ENCODE results near the gene GMPS. TPM values are rescaled to one million over a fixed set of nuclear protein-coding genes. Genes with fewer than 3 reads are reported as not detected.

GMPS gene
- total RNA-seq, 3 donors from 2014 or later: 20.2 to 44.7 (median 35.4) TPM

DNA sequence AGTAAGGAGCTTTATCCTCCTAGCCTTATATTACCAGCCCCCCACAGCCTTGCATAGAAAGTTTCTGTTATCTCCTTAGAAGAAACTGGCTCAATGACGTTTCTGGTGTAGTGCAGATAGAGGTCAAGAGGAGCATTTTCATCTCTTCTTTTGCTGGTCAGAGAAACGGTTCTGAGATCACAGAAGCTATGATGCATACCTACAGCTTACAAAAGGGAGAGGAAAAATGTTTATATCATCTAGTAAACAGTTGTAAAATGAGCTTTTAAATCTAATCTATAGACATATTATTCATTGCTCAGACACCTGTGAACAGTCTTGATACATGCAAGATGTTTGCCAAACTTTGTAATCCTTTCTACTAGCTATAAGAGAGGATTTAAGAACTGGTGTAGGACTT, 68.0 kb downstream of the GMPS start:
- intact Hi-C loops (cut with DNase I, micrococcal nuclease): no loop called here
- Histone ChIP-seq H3K4me3 (no peak overlapping the region), H3K9me3 (no peaks in the 10 kb centered on the region), H3K4me1 (ENCODE audit: low read depth) (no peaks in the 10 kb centered on the region), H3K36me3 (ENCODE audit: low read depth) (no peaks in the 10 kb centered on the region)
- no peak for ATAC-seq
- no peak for DNase-seq
- TF ChIP-seq, protein P1, sequence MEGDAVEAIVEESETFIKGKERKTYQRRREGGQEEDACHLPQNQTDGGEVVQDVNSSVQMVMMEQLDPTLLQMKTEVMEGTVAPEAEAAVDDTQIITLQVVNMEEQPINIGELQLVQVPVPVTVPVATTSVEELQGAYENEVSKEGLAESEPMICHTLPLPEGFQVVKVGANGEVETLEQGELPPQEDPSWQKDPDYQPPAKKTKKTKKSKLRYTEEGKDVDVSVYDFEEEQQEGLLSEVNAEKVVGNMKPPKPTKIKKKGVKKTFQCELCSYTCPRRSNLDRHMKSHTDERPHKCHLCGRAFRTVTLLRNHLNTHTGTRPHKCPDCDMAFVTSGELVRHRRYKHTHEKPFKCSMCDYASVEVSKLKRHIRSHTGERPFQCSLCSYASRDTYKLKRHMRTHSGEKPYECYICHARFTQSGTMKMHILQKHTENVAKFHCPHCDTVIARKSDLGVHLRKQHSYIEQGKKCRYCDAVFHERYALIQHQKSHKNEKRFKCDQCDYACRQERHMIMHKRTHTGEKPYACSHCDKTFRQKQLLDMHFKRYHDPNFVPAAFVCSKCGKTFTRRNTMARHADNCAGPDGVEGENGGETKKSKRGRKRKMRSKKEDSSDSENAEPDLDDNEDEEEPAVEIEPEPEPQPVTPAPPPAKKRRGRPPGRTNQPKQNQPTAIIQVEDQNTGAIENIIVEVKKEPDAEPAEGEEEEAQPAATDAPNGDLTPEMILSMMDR (IDR thresholded peaks at IDR 0.05): no peak

DNA sequence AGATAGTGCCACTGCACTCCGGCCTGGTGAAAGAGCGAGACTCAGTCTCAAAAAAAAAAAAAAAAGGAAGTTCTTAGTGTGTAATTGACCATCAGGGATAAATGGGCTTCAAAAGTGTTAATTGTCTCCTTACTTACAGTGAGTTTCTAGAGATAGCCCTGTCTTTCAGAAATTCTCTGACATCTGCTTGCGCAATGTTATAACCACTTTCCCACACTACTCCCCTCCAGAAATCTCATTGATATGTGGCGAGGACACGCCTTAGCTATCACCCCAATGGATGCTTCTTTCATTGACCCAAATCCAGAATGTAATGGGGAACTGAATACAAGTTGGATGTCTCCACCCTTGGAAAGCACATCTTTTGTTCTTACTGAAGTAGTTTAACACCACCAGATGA, 70.9 kb downstream of the GMPS start:
- TF ChIP-seq, protein P1 (IDR thresholded peaks at IDR 0.05): no peak
- no peak for ATAC-seq
- Histone ChIP-seq H3K4me3 (no peak overlapping the region), H3K4me1 (ENCODE audit: low read depth) (no peaks in the 10 kb centered on the region), H3K9me3 (no peaks in the 10 kb centered on the region), H3K36me3 (ENCODE audit: low read depth) (no peaks in the 10 kb centered on the region)
- intact Hi-C loops (cut with DNase I, micrococcal nuclease): no loop called here
- no peak for DNase-seq

DNA sequence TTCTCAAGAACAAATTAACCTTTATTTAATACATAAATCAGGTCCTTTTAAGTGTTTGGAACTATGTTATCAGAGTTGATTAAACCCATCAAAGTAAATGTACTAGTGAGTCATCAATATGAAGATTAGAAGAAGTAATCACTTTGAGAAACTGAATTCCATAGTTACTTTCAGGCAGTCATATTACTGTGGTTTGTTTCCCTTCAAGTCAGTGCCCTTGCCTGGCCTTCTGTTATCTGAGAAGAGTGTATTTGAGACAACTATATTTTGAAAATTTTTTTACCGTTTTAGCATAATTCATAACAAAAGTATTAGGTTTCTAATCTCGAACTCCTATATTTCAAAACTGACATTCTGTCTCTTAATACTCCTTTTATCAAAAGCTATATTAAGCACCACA, 73.6 kb downstream of the GMPS start:
- ATAC-seq (no peak), DNase-seq (no peak)
- TF ChIP-seq, protein P1 (IDR thresholded peaks at IDR 0.05): no peak
- Histone ChIP-seq H3K36me3 (ENCODE audit: low read depth) (no peaks in the 10 kb centered on the region), H3K4me1 (ENCODE audit: low read depth) (no peaks in the 10 kb centered on the region), H3K4me3 (no peak overlapping the region), H3K9me3 (no peaks in the 10 kb centered on the region)
- intact Hi-C loops (cut with DNase I, micrococcal nuclease): no loop called here

GRCh38 chr3:155946178-155946577, 75.7 kb downstream of the GMPS start:
- intact Hi-C loops (cut with DNase I, micrococcal nuclease): no loop called here
- ATAC-seq: no peak
- no peak overlapping the region for H3K4me3 ChIP-seq
- TF ChIP-seq, protein P1 (IDR thresholded peaks at IDR 0.05): no peak
- no peaks in the 10 kb centered on the region for H3K9me3 ChIP-seq
- no peak for DNase-seq
- H3K4me1 ChIP-seq (ENCODE audit: low read depth): no peaks in the 10 kb centered on the region
- H3K36me3 ChIP-seq (ENCODE audit: low read depth): no peaks in the 10 kb centered on the region

DNA sequence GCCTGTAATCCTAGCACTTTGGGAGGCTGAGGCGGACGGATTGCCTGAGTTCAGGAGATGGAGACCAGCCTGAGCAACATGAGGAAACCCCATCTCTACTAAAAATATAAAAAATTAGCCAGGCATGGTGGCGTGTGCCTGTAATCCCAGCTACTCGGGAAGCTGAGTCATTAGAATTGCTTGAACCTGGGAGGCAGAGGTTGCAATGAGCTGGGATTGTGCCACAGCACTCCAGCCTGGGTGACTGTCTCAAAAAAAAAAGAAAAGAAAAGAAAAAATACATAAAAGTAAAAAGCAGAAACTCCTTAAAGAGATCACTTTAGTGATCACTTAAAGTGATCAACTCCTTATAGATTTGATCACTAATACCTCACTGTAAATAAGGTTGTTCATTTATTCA, 78.0 kb downstream of the GMPS start:
- Histone ChIP-seq H3K9me3 (peaks cover 4% of the 10 kb centered on the region), H3K4me1 (ENCODE audit: low read depth) (no peaks in the 10 kb centered on the region), H3K4me3 (no peak overlapping the region), H3K36me3 (ENCODE audit: low read depth) (no peaks in the 10 kb centered on the region)
- intact Hi-C loops (cut with DNase I, micrococcal nuclease): no loop called here
- DNase-seq (no peak), ATAC-seq (no peak)
- TF ChIP-seq, protein P1 (IDR thresholded peaks at IDR 0.05): no peak
